Measurements from ENCODE around the gene EMC8.

DNA sequence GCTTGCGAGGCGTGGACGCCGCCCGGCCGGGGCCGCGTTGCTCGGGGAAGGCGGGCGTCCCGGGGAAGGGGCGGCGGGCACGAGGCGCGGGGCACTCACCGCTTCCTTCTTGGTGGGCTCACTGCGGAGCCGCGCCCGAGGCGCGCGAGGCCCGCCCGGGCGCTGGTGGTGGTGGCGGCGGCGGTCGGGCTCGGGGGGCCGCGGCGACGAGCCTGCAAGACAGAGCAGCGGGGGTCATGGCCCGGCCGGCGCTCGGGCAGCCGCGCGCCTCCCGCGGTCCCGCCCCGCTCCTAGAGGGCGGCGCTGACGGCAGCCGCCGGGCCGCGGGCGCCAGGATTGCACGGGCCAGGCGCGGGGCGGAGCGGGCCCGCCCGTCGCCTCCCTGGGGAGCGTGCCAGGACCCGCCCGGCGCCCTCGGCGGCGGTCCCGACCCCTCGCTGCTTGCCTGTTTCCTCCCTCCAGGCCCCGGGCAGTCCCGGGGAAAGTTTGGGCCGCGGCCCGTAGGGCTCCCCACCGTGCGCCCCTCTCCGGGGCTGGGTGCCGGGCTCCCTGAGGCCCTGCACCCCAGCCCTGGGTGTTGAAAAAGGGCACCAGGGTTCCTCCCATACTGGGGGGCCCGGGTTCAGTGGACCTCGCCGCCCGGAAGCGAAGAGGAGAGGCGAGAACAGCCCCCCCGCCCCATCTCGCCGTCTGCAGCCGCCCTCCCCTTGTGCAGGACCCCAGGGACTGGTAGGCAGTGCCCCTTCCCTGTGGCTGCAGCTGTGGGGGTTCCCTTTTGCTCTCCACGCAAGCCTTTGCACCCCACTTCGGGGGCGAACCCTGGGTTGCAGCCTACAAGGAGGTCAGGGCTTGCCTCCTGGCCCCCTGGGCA is 48.3 kb downstream of the EMC8 start, which contains the start of gene C16orf74:
- TF ChIP-seq CTCF (conservative IDR thresholded peaks at IDR 0.05) (no peak), ZFX (IDR thresholded peaks at IDR 0.05) (no peak; the same call in 1 of the 2 replicates)
